HEK293 (cell line): ENCODE results near the gene STX11.

Experiments
- ZFP3 ChIP-seq: fragments of 450-650 bp; formaldehyde crosslinking; IDR thresholded peaks from 2 replicates; pipeline ENCODE4 v1.5.1; 2016; ENCODE audit warnings: low read depth, missing biosample characterization, missing genetic modification characterization
- ZIC2 ChIP-seq: fragments of 450-650 bp; formaldehyde crosslinking; IDR thresholded peaks from 2 replicates; pipeline ENCODE4 v1.5.1; 2016; ENCODE audit warnings: missing biosample characterization, missing genetic modification characterization
- ZNF169 ChIP-seq: fragments of 450-650 bp; formaldehyde crosslinking; IDR thresholded peaks from 2 replicates; pipeline ENCODE4 v1.5.1; 2016; ENCODE audit warnings: missing biosample characterization, missing genetic modification characterization
- ZNF274 ChIP-seq, 2 experiments: fragments of 200-500 bp in 1 of 2; fragments of 450-650 bp in 1 of 2; sonication (Bioruptor generic) in 1 of 2; formaldehyde crosslinking in 1 of 2; IDR thresholded peaks; 2 replicates each; pipeline versions ENCODE4 v1.5.1 to v1.6.1; 2014 to 2016; ENCODE audit warnings: borderline replicate concordance in 1 of 2, inconsistent platforms in 1 of 2, low read length in 1 of 2, missing biosample characterization in 1 of 2, missing genetic modification characterization in 1 of 2
- ZNF629 ChIP-seq: fragments of 450-650 bp; formaldehyde crosslinking; IDR thresholded peaks from 2 replicates; pipeline ENCODE4 v1.5.1; 2017; ENCODE audit warnings: missing biosample characterization, missing genetic modification characterization
- TF ChIP-seq, protein P1 (sequence below): fragments of 450-650 bp; formaldehyde crosslinking; IDR thresholded peaks from 2 replicates; pipeline ENCODE4 v1.5.1; 2017; ENCODE audit warnings: missing biosample characterization, missing genetic modification characterization
- TF ChIP-seq, protein P2 (sequence below): fragments of 450-650 bp; formaldehyde crosslinking; IDR thresholded peaks from 2 replicates; pipeline ENCODE4 v1.5.1; 2016; ENCODE audit warnings: missing biosample characterization, missing genetic modification characterization
- TF ChIP-seq, protein P3 (sequence below): fragments of 450-650 bp; formaldehyde crosslinking; IDR thresholded peaks from 2 replicates; pipeline ENCODE4 v1.5.1; 2016; ENCODE audit warnings: missing biosample characterization, missing genetic modification characterization
- TF ChIP-seq, protein P4 (sequence below): fragments of 450-650 bp; IDR thresholded peaks from 2 replicates; pipeline ENCODE4 v1.5.1; 2018; ENCODE audit warnings: missing biosample characterization, mild to moderate bottlenecking, missing genetic modification characterization

DNA sequence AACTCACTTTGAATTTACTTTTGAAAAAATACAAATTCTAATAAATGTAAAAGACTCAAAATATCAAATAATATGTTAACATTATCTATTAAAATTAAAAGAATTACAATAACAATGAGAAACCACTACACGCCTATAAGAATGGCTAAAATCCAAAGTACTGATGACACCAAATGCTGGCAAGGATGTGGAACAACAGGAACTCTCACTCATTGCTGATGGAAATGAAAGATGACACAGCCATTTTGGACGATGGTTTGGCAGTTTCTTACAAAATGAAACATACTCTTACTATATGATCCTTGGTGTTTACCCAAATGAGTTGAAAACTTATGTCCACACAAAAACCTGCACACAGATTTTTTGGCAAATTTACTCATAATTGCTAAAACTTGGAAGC lies 15.6 kb upstream of the STX11 start:
- TF ChIP-seq ZNF629 (tag by site-specific recombination) (no peak), ZNF169 (tag by site-specific recombination) (no peak), ZIC2 (tag by site-specific recombination) (no peak), ZFP3 (no peak), ZNF274 (IDR thresholded peaks at IDR 0.05; ENCODE audit: low read length) (no peak), ZNF274 (tag by site-specific recombination; IDR thresholded peaks at IDR 0.05; ENCODE audit: borderline replicate concordance) (no peak)
- TF ChIP-seq, protein P1, sequence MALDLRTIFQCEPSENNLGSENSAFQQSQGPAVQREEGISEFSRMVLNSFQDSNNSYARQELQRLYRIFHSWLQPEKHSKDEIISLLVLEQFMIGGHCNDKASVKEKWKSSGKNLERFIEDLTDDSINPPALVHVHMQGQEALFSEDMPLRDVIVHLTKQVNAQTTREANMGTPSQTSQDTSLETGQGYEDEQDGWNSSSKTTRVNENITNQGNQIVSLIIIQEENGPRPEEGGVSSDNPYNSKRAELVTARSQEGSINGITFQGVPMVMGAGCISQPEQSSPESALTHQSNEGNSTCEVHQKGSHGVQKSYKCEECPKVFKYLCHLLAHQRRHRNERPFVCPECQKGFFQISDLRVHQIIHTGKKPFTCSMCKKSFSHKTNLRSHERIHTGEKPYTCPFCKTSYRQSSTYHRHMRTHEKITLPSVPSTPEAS (tag by site-specific recombination), result no peak
- TF ChIP-seq, protein P2, sequence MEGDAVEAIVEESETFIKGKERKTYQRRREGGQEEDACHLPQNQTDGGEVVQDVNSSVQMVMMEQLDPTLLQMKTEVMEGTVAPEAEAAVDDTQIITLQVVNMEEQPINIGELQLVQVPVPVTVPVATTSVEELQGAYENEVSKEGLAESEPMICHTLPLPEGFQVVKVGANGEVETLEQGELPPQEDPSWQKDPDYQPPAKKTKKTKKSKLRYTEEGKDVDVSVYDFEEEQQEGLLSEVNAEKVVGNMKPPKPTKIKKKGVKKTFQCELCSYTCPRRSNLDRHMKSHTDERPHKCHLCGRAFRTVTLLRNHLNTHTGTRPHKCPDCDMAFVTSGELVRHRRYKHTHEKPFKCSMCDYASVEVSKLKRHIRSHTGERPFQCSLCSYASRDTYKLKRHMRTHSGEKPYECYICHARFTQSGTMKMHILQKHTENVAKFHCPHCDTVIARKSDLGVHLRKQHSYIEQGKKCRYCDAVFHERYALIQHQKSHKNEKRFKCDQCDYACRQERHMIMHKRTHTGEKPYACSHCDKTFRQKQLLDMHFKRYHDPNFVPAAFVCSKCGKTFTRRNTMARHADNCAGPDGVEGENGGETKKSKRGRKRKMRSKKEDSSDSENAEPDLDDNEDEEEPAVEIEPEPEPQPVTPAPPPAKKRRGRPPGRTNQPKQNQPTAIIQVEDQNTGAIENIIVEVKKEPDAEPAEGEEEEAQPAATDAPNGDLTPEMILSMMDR (tag by site-specific recombination), result no peak
- TF ChIP-seq, protein P3, sequence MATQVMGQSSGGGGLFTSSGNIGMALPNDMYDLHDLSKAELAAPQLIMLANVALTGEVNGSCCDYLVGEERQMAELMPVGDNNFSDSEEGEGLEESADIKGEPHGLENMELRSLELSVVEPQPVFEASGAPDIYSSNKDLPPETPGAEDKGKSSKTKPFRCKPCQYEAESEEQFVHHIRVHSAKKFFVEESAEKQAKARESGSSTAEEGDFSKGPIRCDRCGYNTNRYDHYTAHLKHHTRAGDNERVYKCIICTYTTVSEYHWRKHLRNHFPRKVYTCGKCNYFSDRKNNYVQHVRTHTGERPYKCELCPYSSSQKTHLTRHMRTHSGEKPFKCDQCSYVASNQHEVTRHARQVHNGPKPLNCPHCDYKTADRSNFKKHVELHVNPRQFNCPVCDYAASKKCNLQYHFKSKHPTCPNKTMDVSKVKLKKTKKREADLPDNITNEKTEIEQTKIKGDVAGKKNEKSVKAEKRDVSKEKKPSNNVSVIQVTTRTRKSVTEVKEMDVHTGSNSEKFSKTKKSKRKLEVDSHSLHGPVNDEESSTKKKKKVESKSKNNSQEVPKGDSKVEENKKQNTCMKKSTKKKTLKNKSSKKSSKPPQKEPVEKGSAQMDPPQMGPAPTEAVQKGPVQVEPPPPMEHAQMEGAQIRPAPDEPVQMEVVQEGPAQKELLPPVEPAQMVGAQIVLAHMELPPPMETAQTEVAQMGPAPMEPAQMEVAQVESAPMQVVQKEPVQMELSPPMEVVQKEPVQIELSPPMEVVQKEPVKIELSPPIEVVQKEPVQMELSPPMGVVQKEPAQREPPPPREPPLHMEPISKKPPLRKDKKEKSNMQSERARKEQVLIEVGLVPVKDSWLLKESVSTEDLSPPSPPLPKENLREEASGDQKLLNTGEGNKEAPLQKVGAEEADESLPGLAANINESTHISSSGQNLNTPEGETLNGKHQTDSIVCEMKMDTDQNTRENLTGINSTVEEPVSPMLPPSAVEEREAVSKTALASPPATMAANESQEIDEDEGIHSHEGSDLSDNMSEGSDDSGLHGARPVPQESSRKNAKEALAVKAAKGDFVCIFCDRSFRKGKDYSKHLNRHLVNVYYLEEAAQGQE, result no peak
- TF ChIP-seq, protein P4, sequence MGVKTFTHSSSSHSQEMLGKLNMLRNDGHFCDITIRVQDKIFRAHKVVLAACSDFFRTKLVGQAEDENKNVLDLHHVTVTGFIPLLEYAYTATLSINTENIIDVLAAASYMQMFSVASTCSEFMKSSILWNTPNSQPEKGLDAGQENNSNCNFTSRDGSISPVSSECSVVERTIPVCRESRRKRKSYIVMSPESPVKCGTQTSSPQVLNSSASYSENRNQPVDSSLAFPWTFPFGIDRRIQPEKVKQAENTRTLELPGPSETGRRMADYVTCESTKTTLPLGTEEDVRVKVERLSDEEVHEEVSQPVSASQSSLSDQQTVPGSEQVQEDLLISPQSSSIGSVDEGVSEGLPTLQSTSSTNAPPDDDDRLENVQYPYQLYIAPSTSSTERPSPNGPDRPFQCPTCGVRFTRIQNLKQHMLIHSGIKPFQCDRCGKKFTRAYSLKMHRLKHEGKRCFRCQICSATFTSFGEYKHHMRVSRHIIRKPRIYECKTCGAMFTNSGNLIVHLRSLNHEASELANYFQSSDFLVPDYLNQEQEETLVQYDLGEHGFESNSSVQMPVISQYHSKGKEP (tag by site-specific recombination), result no peak
